ENCODE results near the gene STON1.

DNA sequence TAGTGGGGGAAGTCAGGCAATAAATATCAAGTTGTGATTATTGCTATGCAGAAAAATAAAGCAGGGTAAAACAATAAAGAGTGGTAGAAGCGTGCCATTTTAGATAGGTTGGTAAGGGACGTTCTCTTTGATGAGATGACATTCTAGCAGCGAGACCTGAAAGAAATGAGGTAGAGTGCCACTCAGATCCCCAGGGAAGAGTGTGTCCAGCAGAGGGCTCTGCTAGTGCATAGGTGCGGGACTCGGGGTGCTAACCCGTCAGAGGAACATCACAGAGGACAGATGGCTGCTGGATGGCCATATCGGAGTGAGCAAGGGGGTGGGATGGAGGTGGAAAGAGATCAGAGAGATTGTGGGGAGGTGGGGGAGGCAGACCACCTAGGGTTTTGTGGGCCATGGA is 71.4 kb downstream of the STON1 start:
- peak; percentile 47 to 60 for TF ChIP-seq CTCF (conservative IDR thresholded peaks at IDR 0.05 in 1 of 2, IDR thresholded peaks at IDR 0.05 in 1 of 2; ENCODE audit: extremely low read depth in 1 of 2, insufficient read depth in 1 of 2, low read depth in 1 of 2, low read length in 2 of 2)
- TF ChIP-seq EZH2 (IDR thresholded peaks at IDR 0.05; ENCODE audit: borderline replicate concordance, low read length): no peak

All from mammary epithelial cell (primary cell).